Fibroblast of skin of left biceps (primary cell): ENCODE data around the gene ZNF546.
A peak's percentile ranks its signal among the peaks of the same experiment; 100 is the strongest.

Experiments used
- DNase-seq, 2 experiments: peaks; one replicate each; pipeline ENCODE4 v3.0.0-alpha.2; 2013; ENCODE audit warnings: low read depth in 2 of 2

The ZNF546 gene

DNA sequence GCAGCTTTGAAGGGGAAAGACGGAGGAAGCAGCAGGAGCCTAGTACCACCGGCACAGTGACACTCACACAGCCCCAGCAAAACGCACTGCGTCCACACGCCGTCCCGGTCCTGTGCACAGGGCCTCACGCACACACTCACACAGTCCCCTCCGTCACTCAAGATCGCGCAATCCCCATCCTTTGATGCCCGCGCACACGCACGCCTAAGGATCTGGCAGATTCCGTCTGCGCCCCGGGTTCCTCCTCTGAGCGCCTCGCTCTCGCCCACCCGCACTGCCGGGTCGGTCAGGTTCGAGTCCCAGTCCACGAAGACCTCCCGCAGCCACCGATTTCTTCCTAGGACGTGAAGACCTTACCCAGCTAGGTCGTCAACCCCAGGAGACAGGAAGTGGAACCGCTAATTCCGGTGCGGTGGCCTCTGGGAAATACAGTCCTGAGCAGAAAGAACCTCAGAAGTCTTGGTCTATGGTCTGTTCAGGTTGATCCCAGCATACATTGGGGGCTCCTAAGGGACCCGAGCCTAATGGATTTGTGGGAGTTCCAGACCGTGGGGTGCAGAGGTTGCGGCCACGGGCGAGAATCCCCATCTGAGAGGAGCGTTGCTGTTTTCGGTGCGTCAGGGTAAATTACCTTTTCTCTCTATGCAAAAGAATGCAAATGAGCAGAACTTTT is 59.1 kb downstream of the ZNF546 start, which contains the start of gene ZNF780B:
Gene ZNF780B, minus strand, starts transcription at position 400 of the 673 bp plus-strand sequence. CDS start 5,899 bp downstream, outside the sequence.
- DNase-seq: peak; percentile 15 to 19

DNA sequence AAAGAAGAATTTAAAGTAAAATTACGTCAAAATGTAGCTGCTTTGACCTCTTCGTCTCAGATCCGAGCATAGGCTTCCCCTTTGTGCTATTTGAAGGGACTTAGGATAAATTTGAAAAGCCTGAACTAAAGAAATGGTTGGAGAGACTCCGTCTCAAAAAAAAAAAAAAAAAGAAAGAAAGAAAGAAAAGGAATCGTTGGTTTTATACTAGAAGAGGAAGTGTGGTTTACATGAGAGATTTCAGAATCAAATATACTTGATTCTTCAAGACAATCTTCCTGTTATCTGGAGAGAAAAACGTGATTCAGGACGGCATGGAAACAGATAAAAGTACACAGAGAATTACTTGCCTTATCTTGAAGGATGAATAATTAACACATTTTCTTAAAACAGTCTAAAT is 59.6 kb downstream of the ZNF546 start:
- DNase-seq: no peak

DNA sequence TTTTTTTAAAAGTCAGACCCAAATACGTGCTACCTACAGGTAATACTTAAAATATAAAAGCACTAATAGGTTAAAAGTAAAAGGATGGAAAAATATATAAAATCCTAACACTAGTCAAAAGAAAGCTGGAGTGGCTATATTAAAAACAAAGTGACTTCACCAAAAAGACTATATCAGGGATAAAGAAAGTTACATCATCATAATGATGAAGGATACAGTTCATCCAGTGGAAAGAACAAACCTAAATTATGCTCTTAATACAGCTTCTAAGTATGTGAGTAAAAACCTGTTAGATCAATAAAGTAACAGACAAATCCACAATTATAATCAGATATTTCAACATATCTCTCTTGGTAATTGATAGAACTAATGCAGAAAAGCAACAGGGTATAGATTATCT is 60.3 kb downstream of the ZNF546 start:
- no peak for DNase-seq

DNA sequence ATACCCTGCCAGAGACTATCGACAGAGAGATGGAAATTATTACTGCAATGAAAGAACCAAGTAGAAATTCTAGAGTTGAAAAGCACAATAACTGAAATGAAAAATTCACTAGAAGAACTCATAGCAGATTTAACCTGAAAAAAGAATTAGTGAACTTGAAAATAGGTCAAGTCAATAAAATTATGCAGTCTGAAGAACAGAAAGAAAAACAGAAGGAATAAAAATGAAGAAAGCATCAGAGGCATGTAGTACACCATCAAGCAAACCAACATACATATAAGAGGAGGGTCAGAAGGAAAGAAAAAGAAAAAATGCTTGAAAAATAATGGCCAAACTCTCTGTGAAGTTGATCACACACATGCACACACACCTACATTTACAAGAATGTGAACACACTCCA is 62.8 kb downstream of the ZNF546 start:
- no peak for DNase-seq

DNA sequence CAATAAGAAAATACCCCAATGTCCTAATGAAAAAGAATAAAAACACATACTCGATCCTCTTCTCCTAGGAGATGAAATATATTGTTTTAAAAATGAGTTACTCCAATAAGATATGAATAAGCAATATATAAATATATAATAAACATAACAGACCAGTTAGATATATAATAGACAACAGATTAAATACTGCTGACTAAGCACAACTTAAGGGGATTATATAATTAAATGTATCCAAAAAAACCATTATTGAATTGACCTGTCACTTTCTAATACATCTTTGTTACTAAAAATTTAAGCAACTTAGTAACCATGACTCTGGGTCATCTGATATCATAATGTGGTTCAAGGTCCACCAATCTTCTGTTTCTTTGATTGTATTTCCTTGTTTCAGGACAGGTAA is 73.2 kb downstream of the ZNF546 start:
- DNase-seq: no peak
